HepG2 (cell line): ENCODE results near the gene CHID1. TPM values are rescaled to one million over a fixed set of nuclear protein-coding genes. Genes with fewer than 3 reads are reported as not detected.

Experiments
- AGO1 ChIP-seq: fragments of 200-400 bp; formaldehyde crosslinking; IDR thresholded peaks from 2 replicates; pipeline ENCODE4 v1.6.1; 2017; ENCODE audit warnings: mild to moderate bottlenecking, low read depth, low read length, moderate library complexity; ENCODE audit not compliant: poor library complexity, severe bottlenecking
- FOXK1 ChIP-seq: sonication (generic); formaldehyde crosslinking; IDR thresholded peaks from 2 replicates; pipeline ENCODE4 v1.4.0; 2020; ENCODE audit warnings: low read depth, missing genetic modification reagents, borderline replicate concordance
- HOXA9 ChIP-seq: sonication (generic); formaldehyde crosslinking; IDR thresholded peaks from 2 replicates; pipeline ENCODE4 v1.8.1; 2022; ENCODE audit warnings: missing genetic modification reagents, mild to moderate bottlenecking, moderate library complexity, borderline replicate concordance
- IKZF1 ChIP-seq: fragments of 450-650 bp; IDR thresholded peaks from 2 replicates; pipeline ENCODE4 v1.7.1; 2016
- IRF9 ChIP-seq: sonication (generic); formaldehyde crosslinking; IDR thresholded peaks from 2 replicates; pipeline ENCODE4 v1.8.0; 2022; ENCODE audit warnings: missing genetic modification reagents, mild to moderate bottlenecking, borderline replicate concordance
- KLF12 ChIP-seq: sonication (generic); formaldehyde crosslinking; IDR thresholded peaks from 2 replicates; pipeline ENCODE4 v1.4.0; 2020; ENCODE audit warnings: missing genetic modification reagents, borderline replicate concordance
- NFKBIZ ChIP-seq: IDR thresholded peaks from 2 replicates; pipeline ENCODE4 v1.6.1; 2018; ENCODE audit warnings: missing genetic modification reagents, missing compliant biosample characterization
- POLR2A ChIP-seq, 2 experiments: IDR thresholded peaks; 2 replicates each; pipeline ENCODE4 v1.6.1; 2011; ENCODE audit warnings: low read depth in 2 of 2, low read length in 2 of 2, mild to moderate bottlenecking in 1 of 2, moderate library complexity in 1 of 2; ENCODE audit not compliant: insufficient read depth in 1 of 2
- RCOR2 ChIP-seq: IDR thresholded peaks from 2 replicates; pipeline ENCODE4 v1.6.1; 2016; ENCODE audit warnings: missing biosample characterization, missing genetic modification reagents
- SMYD3 ChIP-seq: sonication (generic); formaldehyde crosslinking; IDR thresholded peaks from 2 replicates; pipeline ENCODE4 v1.8.1; 2023; ENCODE audit warnings: mild to moderate bottlenecking, missing genetic modification reagents
- SOX5 ChIP-seq: IDR thresholded peaks from 2 replicates; pipeline ENCODE4 v1.6.1; 2016; ENCODE audit warnings: borderline replicate concordance
- TAF15 ChIP-seq: fragments of 200-400 bp; formaldehyde crosslinking; IDR thresholded peaks from one replicate; pipeline ENCODE4 v1.6.1; 2018; ENCODE audit warnings: mild to moderate bottlenecking, low read depth, low read length; ENCODE audit not compliant: poor library complexity, severe bottlenecking
- THYN1 ChIP-seq: sonication (generic); formaldehyde crosslinking; IDR thresholded peaks from 2 replicates; pipeline ENCODE4 v1.8.1; 2023; ENCODE audit warnings: low read depth, mild to moderate bottlenecking, moderate library complexity, missing genetic modification reagents, borderline replicate concordance
- ZNF121 ChIP-seq: sonication (generic); formaldehyde crosslinking; IDR thresholded peaks from 2 replicates; pipeline ENCODE4 v1.5.0; 2020; ENCODE audit warnings: mild to moderate bottlenecking, missing genetic modification reagents
- ZNF556 ChIP-seq: sonication (generic); formaldehyde crosslinking; IDR thresholded peaks from 2 replicates; pipeline ENCODE4 v1.4.0; 2020; ENCODE audit warnings: mild to moderate bottlenecking, missing genetic modification reagents, borderline replicate concordance
- ZNF558 ChIP-seq: sonication (generic); formaldehyde crosslinking; IDR thresholded peaks from 2 replicates; pipeline ENCODE4 v1.9.0; 2022; ENCODE audit warnings: mild to moderate bottlenecking, missing genetic modification reagents, borderline replicate concordance
- ZNF674 ChIP-seq: sonication (generic); formaldehyde crosslinking; IDR thresholded peaks from 2 replicates; pipeline ENCODE4 v1.5.0; 2020; ENCODE audit warnings: low read depth, mild to moderate bottlenecking, missing genetic modification reagents
- ZNF737 ChIP-seq: sonication (generic); formaldehyde crosslinking; IDR thresholded peaks from 2 replicates; pipeline ENCODE4 v1.5.0; 2020; ENCODE audit warnings: missing genetic modification reagents, mild to moderate bottlenecking, borderline replicate concordance
- ZNF841 ChIP-seq: sonication (generic); formaldehyde crosslinking; IDR thresholded peaks from 2 replicates; pipeline ENCODE4 v1.8.1; 2023; ENCODE audit warnings: missing genetic modification reagents, borderline replicate concordance
- polyA plus RNA-seq, 8 experiments: library from polyadenylated mRNA; depleted of rRNA in 3 of 8; stranded (reverse) in 7 of 8; unstranded in 1 of 8; fragments of >200 nt; fragmentation: Illumina TruSeq in 4 of 8; extraction: Trizol in 4 of 8; gene quantifications; 2 replicates each; pipeline versions ENCODE4 v1.2.1 to v1.2.3, GENCODE V29; 2011 to 2016; ENCODE audit warnings: low read depth in 4 of 8, missing spikeins in 1 of 8, mixed read lengths in 1 of 8; ENCODE audit not compliant: insufficient read depth in 1 of 8
- total RNA-seq, 5 experiments: library from RNA; depleted of rRNA; stranded (reverse); fragments of >200 nt; fragmentation: Illumina TruSeq; extraction: Trizol; gene quantifications; 2 replicates each; pipeline ENCODE4 v1.2.3, GENCODE V29; 2016; ENCODE audit warnings: low read depth in 1 of 5
- TF ChIP-seq, protein P1 (sequence below): sonication (generic); formaldehyde crosslinking; IDR thresholded peaks from 2 replicates; pipeline ENCODE4 v1.8.0; 2022; ENCODE audit warnings: mild to moderate bottlenecking, missing genetic modification reagents, borderline replicate concordance
- TF ChIP-seq, protein P2 (sequence below): IDR thresholded peaks from 2 replicates; pipeline ENCODE4 v1.6.1; 2016; ENCODE audit warnings: low read depth
- TF ChIP-seq, protein P3 (sequence below): sonication (generic); formaldehyde crosslinking; IDR thresholded peaks from 2 replicates; pipeline ENCODE4 v1.5.0; 2020; ENCODE audit warnings: missing genetic modification reagents

The CHID1 gene
- total and polyA plus RNA-seq, 2 of the 13 experiments (the other 11 are each of a cell fraction or from before 2014, with no cell fraction given) = 65.1 to 93.6 TPM

DNA sequence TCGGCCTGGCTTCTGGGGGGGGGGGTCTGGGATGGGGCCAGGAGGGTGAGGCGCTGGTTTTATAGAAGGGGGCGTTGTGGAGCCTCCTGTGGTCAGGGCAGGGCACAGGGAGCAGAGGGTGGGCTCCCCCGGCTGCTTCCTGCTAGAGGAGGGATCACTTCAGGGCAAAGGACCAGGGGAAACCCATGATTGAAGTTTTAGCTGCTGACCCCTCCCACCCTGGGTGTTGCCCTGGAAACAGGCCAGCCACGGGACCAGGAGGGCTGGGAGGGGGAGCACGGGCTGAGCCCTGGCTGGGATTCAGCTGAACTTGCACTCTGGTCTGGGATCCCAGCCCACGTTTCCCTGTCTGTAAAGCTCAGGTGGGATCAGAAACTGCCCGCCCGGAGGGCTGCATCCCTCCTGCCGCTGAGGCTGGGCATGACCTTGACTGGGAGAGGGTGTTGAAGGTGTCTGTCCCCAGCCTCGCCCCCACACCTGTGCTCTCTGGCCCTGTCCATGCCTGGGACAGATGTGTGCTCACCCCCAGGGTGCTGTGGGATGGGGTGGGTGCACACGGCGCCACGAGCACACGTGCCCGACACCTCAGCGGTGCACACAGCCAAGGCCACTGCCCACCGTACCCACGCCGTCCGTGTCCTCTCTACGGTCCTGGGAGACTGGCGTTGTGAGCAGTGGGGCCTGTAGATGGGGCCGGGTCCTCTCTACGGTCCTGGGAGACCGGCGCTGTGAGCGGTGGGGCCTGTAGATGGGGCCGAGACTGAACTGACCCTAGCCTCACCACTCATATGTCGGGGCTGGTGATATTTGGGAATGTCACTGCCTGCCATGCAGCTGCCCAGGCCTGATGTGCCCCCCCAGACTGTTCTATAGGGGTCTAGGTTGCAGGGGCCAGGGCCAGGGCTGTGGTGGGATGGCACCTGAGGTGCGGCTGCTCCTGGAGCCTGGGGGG, 65.6 kb downstream of the CHID1 start (continued):
- TF ChIP-seq SOX5 = no peak
- TF ChIP-seq ZNF737 (CRISPR knock-in tag) = no peak
- TF ChIP-seq, protein P1, sequence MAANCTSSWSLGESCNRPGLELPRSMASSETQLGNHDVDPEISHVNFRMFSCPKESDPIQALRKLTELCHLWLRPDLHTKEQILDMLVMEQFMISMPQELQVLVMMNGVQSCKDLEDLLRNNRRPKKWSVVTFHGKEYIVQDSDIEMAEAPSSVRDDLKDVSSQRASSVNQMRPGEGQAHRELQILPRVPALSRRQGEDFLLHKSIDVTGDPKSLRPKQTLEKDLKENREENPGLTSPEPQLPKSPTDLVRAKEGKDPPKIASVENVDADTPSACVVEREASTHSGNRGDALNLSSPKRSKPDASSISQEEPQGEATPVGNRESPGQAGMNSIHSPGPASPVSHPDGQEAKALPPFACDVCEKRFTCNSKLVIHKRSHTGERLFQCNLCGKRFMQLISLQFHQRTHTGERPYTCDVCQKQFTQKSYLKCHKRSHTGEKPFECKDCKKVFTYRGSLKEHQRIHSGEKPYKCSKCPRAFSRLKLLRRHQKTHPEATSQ (CRISPR knock-in tag) = no peak
- TF ChIP-seq ZNF674 (CRISPR knock-in tag) = no peak
- TF ChIP-seq IRF9 (CRISPR knock-in tag) = no peak
- no peak for TF ChIP-seq IKZF1
- no peak for TF ChIP-seq RCOR2 (CRISPR knock-in tag)
- TF ChIP-seq ZNF556 (CRISPR knock-in tag) = no peak
- TF ChIP-seq, protein P2, sequence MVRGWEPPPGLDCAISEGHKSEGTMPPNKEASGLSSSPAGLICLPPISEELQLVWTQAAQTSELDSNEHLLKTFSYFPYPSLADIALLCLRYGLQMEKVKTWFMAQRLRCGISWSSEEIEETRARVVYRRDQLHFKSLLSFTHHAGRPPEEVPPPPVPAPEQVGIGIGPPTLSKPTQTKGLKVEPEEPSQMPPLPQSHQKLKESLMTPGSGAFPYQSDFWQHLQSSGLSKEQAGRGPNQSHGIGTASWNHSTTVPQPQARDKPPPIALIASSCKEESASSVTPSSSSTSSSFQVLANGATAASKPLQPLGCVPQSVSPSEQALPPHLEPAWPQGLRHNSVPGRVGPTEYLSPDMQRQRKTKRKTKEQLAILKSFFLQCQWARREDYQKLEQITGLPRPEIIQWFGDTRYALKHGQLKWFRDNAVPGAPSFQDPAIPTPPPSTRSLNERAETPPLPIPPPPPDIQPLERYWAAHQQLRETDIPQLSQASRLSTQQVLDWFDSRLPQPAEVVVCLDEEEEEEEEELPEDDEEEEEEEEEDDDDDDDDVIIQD (CRISPR knock-in tag) = no peak
- no peak for TF ChIP-seq ZNF121 (CRISPR knock-in tag)
- no peak for TF ChIP-seq KLF12 (CRISPR knock-in tag)
- TF ChIP-seq FOXK1 = no peak
- no peak for TF ChIP-seq HOXA9 (CRISPR knock-in tag)
- TF ChIP-seq ZNF558 (CRISPR knock-in tag) = no peak
- TF ChIP-seq, protein P3, sequence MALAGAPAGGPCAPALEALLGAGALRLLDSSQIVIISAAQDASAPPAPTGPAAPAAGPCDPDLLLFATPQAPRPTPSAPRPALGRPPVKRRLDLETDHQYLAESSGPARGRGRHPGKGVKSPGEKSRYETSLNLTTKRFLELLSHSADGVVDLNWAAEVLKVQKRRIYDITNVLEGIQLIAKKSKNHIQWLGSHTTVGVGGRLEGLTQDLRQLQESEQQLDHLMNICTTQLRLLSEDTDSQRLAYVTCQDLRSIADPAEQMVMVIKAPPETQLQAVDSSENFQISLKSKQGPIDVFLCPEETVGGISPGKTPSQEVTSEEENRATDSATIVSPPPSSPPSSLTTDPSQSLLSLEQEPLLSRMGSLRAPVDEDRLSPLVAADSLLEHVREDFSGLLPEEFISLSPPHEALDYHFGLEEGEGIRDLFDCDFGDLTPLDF = no peak
- no peak for TF ChIP-seq NFKBIZ
- TF ChIP-seq SMYD3 (CRISPR knock-in tag) = no peak
- no peak for TF ChIP-seq ZNF841 (CRISPR knock-in tag)
- TF ChIP-seq AGO1 = no peak
- TF ChIP-seq TAF15 = no peak
- no peak for TF ChIP-seq THYN1
- no peak for TF ChIP-seq POLR2A (IDR thresholded peaks at IDR 0.05; ENCODE audit: insufficient read depth in 1 of 2, low read depth in 2 of 2, low read length in 2 of 2)
